GM12875 (cell line): Measurements from ENCODE around the gene TENT4A.

Experiments used
- H3K4me3 ChIP-seq: one replicate; pipeline ENCODE4 v1.5.1; 2011; ENCODE audit warnings: low read depth, low read length, control low read depth
- CTCF ChIP-seq: IDR thresholded peaks from 2 replicates; pipeline ENCODE4 v1.5.1; 2011; ENCODE audit warnings: low read depth, mild to moderate bottlenecking, control low read depth, inconsistent platforms, low read length, moderate library complexity, borderline replicate concordance; ENCODE audit not compliant: insufficient read depth

The TENT4A gene

GRCh38 chr5:6684075-6684474, 29.2 kb upstream of the TENT4A start:
- no peak for TF ChIP-seq CTCF

GRCh38 chr5:6686501-6686900, 26.7 kb upstream of the TENT4A start:
- no peak overlapping the region for H3K4me3 ChIP-seq
- no peak for TF ChIP-seq CTCF

More at GRCh38 chr5:6684075-6684474, 29.2 kb upstream of the TENT4A start:
- no peak overlapping the region for H3K4me3 ChIP-seq

- no peak overlapping the region for H3K4me3 ChIP-seq
- no peak for TF ChIP-seq CTCF
Measured at GRCh38 chr5:6686915-6687409, 26.3 kb upstream of the TENT4A start.

- no peak for TF ChIP-seq CTCF
- no peak overlapping the region for H3K4me3 ChIP-seq
Measured at GRCh38 chr5:6687505-6687904, 25.7 kb upstream of the TENT4A start.

GRCh38 chr5:6692906-6693305, 20.3 kb upstream of the TENT4A start:
- TF ChIP-seq CTCF = no peak
- no peak overlapping the region for H3K4me3 ChIP-seq

- H3K4me3 ChIP-seq = no peak overlapping the region
- TF ChIP-seq CTCF = no peak
Measured at GRCh38 chr5:6698696-6699095, 14.5 kb upstream of the TENT4A start.

- H3K4me3 ChIP-seq = no peak overlapping the region
- no peak for TF ChIP-seq CTCF
Measured at GRCh38 chr5:6699357-6699756, 13.9 kb upstream of the TENT4A start.
